Measurements from ENCODE around the gene LIMS1.

DNA sequence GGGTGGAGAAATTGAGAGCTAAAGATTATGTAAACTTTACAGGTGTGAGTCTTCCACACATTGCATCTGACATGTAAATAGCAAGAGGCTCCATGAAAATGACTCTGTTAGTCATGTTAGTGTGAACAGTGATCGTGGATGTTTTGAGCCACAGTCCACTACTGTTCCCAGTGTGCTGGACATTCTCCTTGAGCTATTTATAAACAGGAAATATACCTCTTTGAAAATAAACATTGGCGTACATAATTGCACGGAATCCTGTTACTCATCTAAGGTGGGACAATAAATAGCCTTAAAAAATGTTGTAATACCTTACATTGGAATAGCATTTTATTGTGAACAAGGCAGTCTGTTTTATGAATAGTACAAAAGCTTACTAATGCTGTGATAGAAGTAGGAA is 37.0 kb downstream of the LIMS1 start:
- no peak for TF ChIP-seq POLR2A (IDR thresholded peaks at IDR 0.05)
- TF ChIP-seq, protein P1, sequence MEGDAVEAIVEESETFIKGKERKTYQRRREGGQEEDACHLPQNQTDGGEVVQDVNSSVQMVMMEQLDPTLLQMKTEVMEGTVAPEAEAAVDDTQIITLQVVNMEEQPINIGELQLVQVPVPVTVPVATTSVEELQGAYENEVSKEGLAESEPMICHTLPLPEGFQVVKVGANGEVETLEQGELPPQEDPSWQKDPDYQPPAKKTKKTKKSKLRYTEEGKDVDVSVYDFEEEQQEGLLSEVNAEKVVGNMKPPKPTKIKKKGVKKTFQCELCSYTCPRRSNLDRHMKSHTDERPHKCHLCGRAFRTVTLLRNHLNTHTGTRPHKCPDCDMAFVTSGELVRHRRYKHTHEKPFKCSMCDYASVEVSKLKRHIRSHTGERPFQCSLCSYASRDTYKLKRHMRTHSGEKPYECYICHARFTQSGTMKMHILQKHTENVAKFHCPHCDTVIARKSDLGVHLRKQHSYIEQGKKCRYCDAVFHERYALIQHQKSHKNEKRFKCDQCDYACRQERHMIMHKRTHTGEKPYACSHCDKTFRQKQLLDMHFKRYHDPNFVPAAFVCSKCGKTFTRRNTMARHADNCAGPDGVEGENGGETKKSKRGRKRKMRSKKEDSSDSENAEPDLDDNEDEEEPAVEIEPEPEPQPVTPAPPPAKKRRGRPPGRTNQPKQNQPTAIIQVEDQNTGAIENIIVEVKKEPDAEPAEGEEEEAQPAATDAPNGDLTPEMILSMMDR (IDR thresholded peaks at IDR 0.05) = no peak
